Measurements from ENCODE around the gene TMEM132A.
A peak's percentile ranks its signal among the peaks of the same experiment; 100 is the strongest.
"Not testable (repeated sequence)": the region's sequence is repeated elsewhere in the genome, so short reads cannot be mapped to it uniquely, and the experiment has no call there.

Gene TMEM132A

GRCh38 chr11:60972182-60973030 is 48.1 kb downstream of the TMEM132A start:
- DNase-seq (ENCODE audit: low read depth), result no peak

GRCh38 chr11:60973699-60974098 is 49.4 kb downstream of the TMEM132A start:
- no peak overlapping the region for H3K4me3 ChIP-seq (ENCODE audit: low read length)
- no peak for TF ChIP-seq CTCF (IDR thresholded peaks at IDR 0.05; ENCODE audit: insufficient read depth, low read depth, low read length, missing control alignments)
- DNase-seq (ENCODE audit: low read depth), result no peak

More at GRCh38 chr11:60972182-60973030, 48.1 kb downstream of the TMEM132A start:
- TF ChIP-seq CTCF (IDR thresholded peaks at IDR 0.05; ENCODE audit: insufficient read depth, low read depth, low read length, missing control alignments), result no peak
- H3K4me3 ChIP-seq (ENCODE audit: low read length), result no peak overlapping the region

- H3K4me3 ChIP-seq (ENCODE audit: low read length); DNase-seq (ENCODE audit: low read depth): not testable (repeated sequence)
Observed at GRCh38 chr11:60974316-60974715, 50.1 kb downstream of the TMEM132A start.

- H3K4me3 ChIP-seq (ENCODE audit: low read length), result no peak overlapping the region
- no peak for TF ChIP-seq CTCF (IDR thresholded peaks at IDR 0.05; ENCODE audit: insufficient read depth, low read depth, low read length, missing control alignments)
- no peak for DNase-seq (ENCODE audit: low read depth)
Observed at GRCh38 chr11:60974726-60975125, 50.5 kb downstream of the TMEM132A start.

- no peak for TF ChIP-seq CTCF (IDR thresholded peaks at IDR 0.05; ENCODE audit: insufficient read depth, low read depth, low read length, missing control alignments)
- DNase-seq (ENCODE audit: low read depth), result no peak
- no peak overlapping the region for H3K4me3 ChIP-seq (ENCODE audit: low read length)
Observed at GRCh38 chr11:60977224-60977623, 53.0 kb downstream of the TMEM132A start.

- no peak for DNase-seq (ENCODE audit: low read depth)
- no peak overlapping the region for H3K4me3 ChIP-seq (ENCODE audit: low read length)
- no peak for TF ChIP-seq CTCF (IDR thresholded peaks at IDR 0.05; ENCODE audit: insufficient read depth, low read depth, low read length, missing control alignments)
Observed at GRCh38 chr11:60977836-60978235, 53.6 kb downstream of the TMEM132A start.

GRCh38 chr11:60978546-60979380 is 54.5 kb downstream of the TMEM132A start:
- H3K4me3 ChIP-seq (ENCODE audit: low read length), result no peak overlapping the region

More at GRCh38 chr11:60978546-60979380, 54.5 kb downstream of the TMEM132A start:
- no peak for TF ChIP-seq CTCF (IDR thresholded peaks at IDR 0.05; ENCODE audit: insufficient read depth, low read depth, low read length, missing control alignments)
- DNase-seq (ENCODE audit: low read depth), result peak; percentile 91

Data from epithelial cell of esophagus (primary cell).